ENCODE data around the gene MRPL57. TPM values are rescaled to one million over a fixed set of nuclear protein-coding genes. Genes with fewer than 3 reads are reported as not detected.
"Not testable (repeated sequence)": the region's sequence is repeated elsewhere in the genome, so short reads cannot be mapped to it uniquely, and the experiment has no call there.

MRPL57 gene
- total RNA-seq, 1 donor from 2014 or later, result 12.2 TPM

GRCh38 chr13:21148557-21149258 is 27.8 kb upstream of the MRPL57 start:
- peaks cover 47% of the 10 kb centered on the region for H3K36me3 Mint-ChIP-seq (ENCODE audit: low read depth)
- DNase-seq, result no peak
- CTCF ChIA-PET, result no interaction called here

DNA sequence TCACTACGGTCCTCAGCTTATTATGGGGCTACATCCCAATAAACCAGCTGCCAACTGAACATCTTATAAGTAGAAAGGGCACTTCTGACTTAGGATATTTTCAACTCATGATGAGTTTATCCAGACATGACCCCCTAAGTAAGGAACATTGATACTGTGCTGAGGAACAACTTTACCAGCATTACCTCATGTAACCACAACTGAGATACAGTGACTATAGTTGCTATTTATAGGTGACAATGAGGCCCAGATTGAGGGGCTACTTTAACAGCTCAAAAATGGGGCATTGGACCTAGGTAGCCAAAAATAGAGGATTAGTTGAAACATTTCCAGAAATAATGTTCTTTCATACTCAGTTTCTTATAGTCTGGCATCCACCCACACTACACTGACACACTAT is 26.9 kb upstream of the MRPL57 start:
- ChIA-PET CTCF (no interaction called here), POLR2A (no interaction called here)
- peaks cover 43% of the 10 kb centered on the region for H3K36me3 Mint-ChIP-seq (ENCODE audit: low read depth)
- no peak for TF ChIP-seq CTCF (IDR thresholded peaks at IDR 0.05)
- no peak overlapping the region for H3K27ac Mint-ChIP-seq
- ATAC-seq (ENCODE audit: low read depth), result no peak
- H3K27me3 Mint-ChIP-seq, result no peaks in the 10 kb centered on the region
- peaks cover 1% of the 10 kb centered on the region for H3K4me1 Mint-ChIP-seq
- intact Hi-C loops (cut with micrococcal nuclease), result no loop called here
- H3K4me3 Mint-ChIP-seq, result no peak overlapping the region
- no peaks in the 10 kb centered on the region for H3K9me3 Mint-ChIP-seq
- no peak for DNase-seq

More at GRCh38 chr13:21148557-21149258, 27.8 kb upstream of the MRPL57 start:
- Mint-ChIP-seq H3K9me3 (no peaks in the 10 kb centered on the region), H3K4me3 (no peak overlapping the region), H3K27ac (no peak overlapping the region), H3K4me1 (peaks cover 5% of the 10 kb centered on the region), H3K27me3 (no peaks in the 10 kb centered on the region)
- no peak for TF ChIP-seq CTCF (IDR thresholded peaks at IDR 0.05)
- no peak for ATAC-seq (ENCODE audit: low read depth)
- POLR2A ChIA-PET, result no interaction called here
- intact Hi-C loops (cut with micrococcal nuclease), result no loop called here

- CTCF ChIA-PET, result no interaction called here
- Mint-ChIP-seq H3K4me1 (no peaks in the 10 kb centered on the region), H3K36me3 (ENCODE audit: low read depth) (peaks cover 41% of the 10 kb centered on the region), H3K27ac (no peak overlapping the region), H3K9me3 (no peaks in the 10 kb centered on the region), H3K4me3 (no peak overlapping the region), H3K27me3 (no peaks in the 10 kb centered on the region)
- intact Hi-C loops (cut with micrococcal nuclease), result no loop called here
- ATAC-seq (ENCODE audit: low read depth) (no peak), DNase-seq (no peak)
- POLR2A ChIA-PET, result interaction anchor here (0.6 kb wide), 1 partner anchor 378 kb away, joined by 4 read pairs; no protein-coding TSS in a partner anchor
- TF ChIP-seq CTCF (IDR thresholded peaks at IDR 0.05), result no peak
These were observed 26.4 kb upstream of the MRPL57 start for GRCh38 chr13:21150013-21150412.

GRCh38 chr13:21152251-21152899 is 24.1 kb upstream of the MRPL57 start:
- Mint-ChIP-seq H3K4me3 (no peak overlapping the region), H3K27ac (no peak overlapping the region), H3K36me3 (ENCODE audit: low read depth) (peaks cover 19% of the 10 kb centered on the region), H3K27me3 (no peaks in the 10 kb centered on the region), H3K4me1 (no peaks in the 10 kb centered on the region), H3K9me3 (no peaks in the 10 kb centered on the region)
- TF ChIP-seq CTCF (IDR thresholded peaks at IDR 0.05), result no peak
- CTCF ChIA-PET, result no interaction called here
- DNase-seq (no peak), ATAC-seq (ENCODE audit: low read depth) (no peak)
- intact Hi-C loops (cut with micrococcal nuclease), result no loop called here
- POLR2A ChIA-PET, result no interaction called here

- H3K36me3 Mint-ChIP-seq (ENCODE audit: low read depth), result no peaks in the 10 kb centered on the region
- intact Hi-C loops (cut with micrococcal nuclease), result no loop called here
- no peak for ATAC-seq (ENCODE audit: low read depth)
- no peak overlapping the region for H3K27ac Mint-ChIP-seq
- H3K4me3 Mint-ChIP-seq, result no peak overlapping the region
- no peaks in the 10 kb centered on the region for H3K27me3 Mint-ChIP-seq
- no peaks in the 10 kb centered on the region for H3K4me1 Mint-ChIP-seq
- CTCF ChIA-PET, result no interaction called here
- no peak for DNase-seq
- H3K9me3 Mint-ChIP-seq, result no peaks in the 10 kb centered on the region
- TF ChIP-seq CTCF (IDR thresholded peaks at IDR 0.05), result no peak
- POLR2A ChIA-PET, result no interaction called here
These were observed 11.8 kb upstream of the MRPL57 start for GRCh38 chr13:21164631-21165030.

- H3K27ac Mint-ChIP-seq; CTCF ChIA-PET; H3K27me3 Mint-ChIP-seq; H3K9me3 Mint-ChIP-seq; intact Hi-C loops (cut with micrococcal nuclease); DNase-seq; ATAC-seq (ENCODE audit: low read depth); H3K4me1 Mint-ChIP-seq; H3K36me3 Mint-ChIP-seq (ENCODE audit: low read depth); H3K4me3 Mint-ChIP-seq: not testable (repeated sequence)
- POLR2A ChIA-PET, result interaction anchor here (1.0 kb wide), 1 partner anchor 11 kb away, joined by 3 read pairs; the partner anchor contains the start of genes MRPL57 and SKA3
These were observed 10.9 kb upstream of the MRPL57 start for GRCh38 chr13:21165606-21166005.

All from activated B cell treated with CpG ODN at 0.5 μM for 24 hours (primary cell).